EL (cell line): ENCODE data around the gene CCDC197.

Experiments used
- DNase-seq: peaks from one replicate; pipeline ENCODE4 v3.0.0-alpha.2; 2016

The CCDC197 gene

GRCh38 chr14:94045101-94045500, 48.0 kb downstream of the CCDC197 start:
- DNase-seq = no peak

DNA sequence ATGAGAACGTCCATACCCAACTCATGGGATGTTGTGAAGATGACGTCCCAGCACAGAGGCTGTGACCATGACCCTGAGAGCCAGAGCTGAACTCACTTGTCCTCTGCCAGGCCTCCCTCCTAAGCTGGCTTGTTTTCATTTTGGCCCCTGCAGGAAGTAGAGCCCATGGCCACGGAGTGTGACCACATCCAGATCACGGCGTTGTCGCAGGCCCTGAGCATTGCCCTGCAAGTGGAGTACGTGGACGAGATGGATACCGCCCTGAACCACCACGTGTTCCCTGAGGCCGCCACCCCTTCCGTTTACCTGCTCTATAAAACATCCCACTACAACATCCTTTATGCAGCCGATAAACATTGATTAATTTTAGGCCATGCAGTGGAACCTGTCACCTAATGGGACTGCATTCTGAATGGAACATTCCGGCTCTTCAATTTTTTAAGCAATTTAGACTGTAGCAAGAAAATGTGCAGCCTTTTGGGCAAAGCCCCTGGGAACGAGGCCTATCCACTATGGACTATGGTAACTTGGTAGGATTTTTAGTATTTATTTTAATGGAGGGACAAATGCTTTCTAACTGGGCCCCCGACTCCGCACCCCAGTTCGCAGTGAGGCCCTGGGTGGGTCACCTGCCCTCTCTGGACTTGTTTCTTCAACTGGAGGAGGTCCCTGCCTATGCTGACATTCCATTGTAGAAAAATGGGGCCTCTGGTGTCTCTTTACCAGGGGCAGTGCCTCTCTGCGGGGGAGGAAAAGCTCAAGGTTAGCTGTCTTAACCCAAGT, 48.7 kb downstream of the CCDC197 start:
- no peak for DNase-seq

DNA sequence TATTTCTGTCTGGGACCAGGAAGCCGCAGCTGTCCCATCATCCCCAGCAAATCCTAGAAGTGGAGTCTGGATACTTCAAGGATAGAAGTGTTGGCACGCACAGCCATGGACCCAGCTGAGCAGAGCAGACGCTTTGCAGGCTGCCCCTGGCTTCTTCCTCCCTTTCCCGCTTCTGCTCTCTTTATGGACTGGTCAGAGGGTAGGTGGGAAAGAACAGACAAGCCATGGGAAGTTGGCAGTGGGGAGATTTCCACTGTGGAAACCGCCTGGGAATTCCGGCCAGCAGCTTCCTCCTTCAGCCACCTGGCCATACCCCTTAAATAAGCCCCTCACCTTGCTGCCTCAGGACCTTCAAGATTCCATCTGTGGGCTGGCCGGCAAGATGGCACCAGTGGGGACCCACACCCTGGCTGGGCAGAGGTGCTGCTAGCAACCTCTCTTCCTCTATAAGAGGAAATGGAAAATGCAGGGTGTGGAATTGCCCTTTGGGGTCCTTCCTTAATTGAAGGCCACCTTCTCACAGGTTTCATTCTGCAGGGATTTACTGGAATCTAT, 49.7 kb downstream of the CCDC197 start:
- DNase-seq = no peak

DNA sequence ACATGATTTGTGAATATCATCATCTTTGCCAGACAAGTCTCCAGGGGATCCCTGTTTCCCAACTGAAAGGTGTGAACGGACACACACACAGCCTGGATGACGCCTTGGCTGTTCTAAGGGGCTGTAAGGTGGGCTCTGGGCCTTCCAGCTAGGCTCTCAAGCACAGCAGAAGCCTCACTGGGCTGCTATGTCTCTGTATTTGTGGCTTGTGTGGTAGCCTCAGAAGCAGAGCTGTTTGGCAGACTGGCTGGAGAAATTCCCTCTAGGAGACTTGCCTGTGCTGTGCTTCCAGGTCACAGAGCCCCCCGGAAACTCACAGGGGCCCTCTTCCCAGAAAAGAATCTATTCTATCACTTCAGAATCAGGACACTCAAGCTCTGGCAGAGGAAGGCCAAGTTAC, 50.5 kb downstream of the CCDC197 start:
- no peak for DNase-seq

- DNase-seq = no peak
These were observed 51.9 kb downstream of the CCDC197 start for GRCh38 chr14:94048691-94049624.

DNA sequence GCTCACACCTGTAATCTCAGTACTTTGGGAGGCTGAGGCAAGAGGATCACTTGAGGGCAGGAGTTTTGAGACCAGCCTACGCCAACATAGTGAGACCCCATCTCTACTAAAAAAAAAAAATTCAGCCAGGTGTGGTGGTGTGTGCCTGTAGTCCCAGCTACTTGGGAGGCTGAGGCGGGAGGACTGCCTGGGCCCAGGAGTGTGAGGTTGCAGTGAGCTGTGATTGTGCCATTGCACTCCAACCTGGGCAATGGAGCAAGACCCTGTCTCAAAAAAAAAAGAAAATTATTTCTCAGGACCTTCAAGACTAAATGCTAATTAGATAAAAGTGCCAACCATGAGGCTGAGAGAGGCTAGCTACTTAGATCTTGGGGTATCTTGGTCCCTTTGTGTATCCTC, 52.5 kb downstream of the CCDC197 start:
- no peak for DNase-seq

DNA sequence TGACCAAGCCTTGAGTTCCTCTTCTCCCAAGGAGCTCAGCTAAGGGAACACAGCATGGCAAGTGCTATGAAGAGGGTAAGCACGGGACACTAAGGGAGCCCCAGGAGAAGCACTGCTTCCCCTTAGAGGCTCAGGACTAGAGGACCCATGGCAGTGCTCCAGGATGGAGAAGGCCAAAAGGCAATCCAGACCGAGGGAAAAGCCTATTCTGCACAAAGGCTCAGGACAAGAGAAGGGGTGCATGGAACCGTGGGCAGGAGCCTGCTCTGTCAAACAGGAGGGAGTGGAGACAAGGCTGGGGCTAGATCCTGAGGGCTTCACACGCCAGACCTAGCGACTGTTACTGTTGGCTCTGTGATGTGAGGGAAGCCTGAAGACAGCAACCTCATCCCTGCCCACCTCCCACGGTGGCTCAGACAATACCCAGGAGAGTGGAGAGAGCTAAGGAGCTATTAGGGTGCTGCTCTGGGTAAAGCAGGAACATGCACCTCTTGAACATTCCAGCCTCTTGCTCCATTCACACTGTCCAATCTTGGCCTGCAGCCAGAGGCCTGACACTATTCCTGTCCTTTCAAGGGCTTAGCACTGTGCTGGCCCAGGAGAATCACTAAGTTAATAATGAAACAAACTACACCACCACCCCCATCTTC, 53.3 kb downstream of the CCDC197 start:
- no peak for DNase-seq

- peak; percentile 31 for DNase-seq
These were observed 54.0 kb downstream of the CCDC197 start for GRCh38 chr14:94051115-94051514.

DNA sequence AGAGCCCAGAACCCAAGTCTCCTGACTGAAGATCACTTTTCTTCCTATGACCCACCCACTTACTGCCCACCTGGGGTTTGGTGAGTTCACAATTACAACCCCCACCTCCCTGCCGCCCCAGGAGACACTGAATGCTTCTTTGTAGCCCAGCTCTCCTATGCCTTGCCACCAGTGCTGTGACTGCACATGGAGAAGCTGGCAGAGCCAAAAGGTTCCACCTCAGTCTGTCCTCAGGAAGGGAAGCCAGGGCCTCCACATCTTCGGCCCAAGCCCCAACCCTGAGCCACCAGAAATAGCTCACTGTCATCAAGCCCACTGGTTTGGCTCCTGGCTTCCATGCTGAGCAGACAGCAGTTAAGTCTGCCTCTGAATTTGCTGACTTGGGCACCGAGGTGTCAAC, 54.7 kb downstream of the CCDC197 start:
- DNase-seq = no peak

GRCh38 chr14:94052199-94052598, 55.1 kb downstream of the CCDC197 start:
- DNase-seq = no peak

- DNase-seq = no peak
These were observed 55.6 kb downstream of the CCDC197 start for GRCh38 chr14:94052662-94053061.

DNA sequence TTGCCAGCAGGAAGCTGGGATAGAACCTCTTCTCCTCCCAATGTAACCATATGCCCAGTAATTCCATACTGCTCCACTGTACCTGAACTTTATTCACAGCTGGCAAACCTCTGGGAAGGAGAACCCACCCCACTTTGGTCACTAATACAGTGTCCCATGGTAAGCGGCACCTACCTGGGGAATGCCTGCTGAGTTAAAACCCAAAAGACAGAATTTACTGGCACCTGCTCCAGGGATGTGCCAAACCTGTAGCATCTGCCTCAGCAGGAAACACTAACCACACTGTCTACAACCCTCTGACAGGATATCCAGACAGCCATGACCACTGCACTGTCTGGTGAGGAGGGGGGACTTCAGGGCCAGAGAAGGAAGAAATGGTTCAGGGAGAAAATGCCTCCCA, 57.3 kb downstream of the CCDC197 start:
- no peak for DNase-seq

DNA sequence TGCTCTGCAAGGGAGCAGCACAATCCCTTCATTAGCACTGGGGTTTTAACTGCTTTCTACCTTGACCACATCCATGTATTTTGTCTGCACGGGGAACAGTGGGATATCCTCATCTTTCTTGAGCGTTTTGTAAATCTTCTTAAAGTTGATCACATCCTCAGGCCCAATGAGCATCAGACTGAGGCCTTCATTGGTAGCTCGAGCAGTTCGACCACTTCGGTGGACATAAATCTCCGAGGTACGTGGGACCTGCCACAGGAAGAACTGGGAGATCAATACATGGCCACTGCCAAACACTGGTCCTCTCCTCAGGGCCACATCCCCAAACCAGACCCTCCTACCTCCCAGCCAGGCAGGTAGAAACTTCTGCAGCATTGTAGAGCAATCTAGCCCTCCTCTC, 57.8 kb downstream of the CCDC197 start:
- DNase-seq = no peak

DNA sequence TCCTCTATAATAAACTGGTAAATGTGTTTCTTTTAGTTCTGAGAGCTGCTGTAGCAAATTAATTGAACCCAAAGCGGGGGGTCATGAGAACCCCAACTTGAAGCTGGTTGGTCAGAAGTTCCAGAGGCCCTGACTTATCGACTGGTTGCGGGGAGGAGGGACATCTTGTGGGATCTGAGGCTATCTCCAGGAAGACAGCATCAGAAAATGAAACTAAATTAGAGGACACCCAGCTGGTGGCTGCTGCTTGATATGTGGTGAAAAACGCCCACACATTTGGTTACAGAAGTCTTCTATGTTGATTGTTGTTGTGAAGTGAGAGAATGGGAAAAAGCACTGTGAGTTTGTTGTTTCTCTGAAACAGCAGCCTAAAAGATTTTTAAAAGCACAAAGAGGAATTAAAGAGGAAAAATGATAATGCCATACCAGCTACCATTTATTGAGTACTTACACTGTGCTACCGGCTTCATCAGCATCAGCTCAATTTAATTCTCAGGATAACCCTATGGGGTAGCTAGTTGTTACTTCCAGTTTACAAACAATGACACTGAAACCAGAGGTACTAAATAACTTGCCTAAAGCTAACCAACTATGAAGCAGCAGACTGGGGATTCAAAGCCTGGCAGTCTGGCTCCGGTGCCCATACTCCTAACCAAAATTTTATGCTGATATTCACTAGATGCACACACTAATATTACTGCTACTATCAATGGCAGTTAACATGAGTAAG, 59.6 kb downstream of the CCDC197 start:
- DNase-seq = no peak

DNA sequence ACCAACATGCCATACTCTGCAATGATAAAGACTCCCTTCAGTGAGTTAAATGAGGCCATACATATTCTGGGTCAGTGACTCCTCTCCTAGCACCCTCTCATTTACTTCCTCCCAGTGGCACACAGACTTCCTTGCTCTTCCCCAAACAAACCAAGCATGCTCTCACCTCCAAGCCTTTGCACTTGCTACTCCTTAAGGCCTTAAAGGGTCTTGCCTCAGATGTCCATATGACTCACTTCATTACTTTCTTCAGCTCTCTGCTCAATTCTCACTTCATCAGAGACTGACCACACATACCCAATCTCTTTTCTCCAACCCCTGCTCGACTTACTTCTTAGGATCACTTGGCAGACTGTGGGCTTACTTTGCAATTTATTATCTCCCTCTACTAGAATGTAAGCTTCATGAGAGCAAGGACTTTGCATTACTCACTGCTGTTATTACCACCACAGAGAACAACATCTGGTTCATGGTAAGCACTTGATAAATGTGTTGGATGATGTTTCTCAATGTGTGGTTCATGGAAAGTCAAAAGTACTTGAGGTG, 61.1 kb downstream of the CCDC197 start:
- DNase-seq = no peak
